Liver (tissue), 3 donors: ENCODE results near the gene KCNK17.

Source experiments
- TAF1 ChIP-seq: conservative IDR thresholded peaks from 2 replicates; pipeline ENCODE4 v1.6.1; 2016; ENCODE audit warnings: antibody characterized with exemption, mild to moderate bottlenecking
- TF ChIP-seq, protein P1 (sequence below): fragments of 150-350 bp; IDR thresholded peaks from 2 replicates; pipeline ENCODE4 v1.5.1; 2017; ENCODE audit warnings: improper control_type of control experiment, low read depth, low read length; ENCODE audit not compliant: missing input control
- TF ChIP-seq, protein P2 (sequence below): IDR thresholded peaks from 2 replicates; pipeline ENCODE4 v1.6.1; 2016; ENCODE audit warnings: antibody characterized with exemption
- donor health status: healthy.
- donor health status: healthy.

DNA sequence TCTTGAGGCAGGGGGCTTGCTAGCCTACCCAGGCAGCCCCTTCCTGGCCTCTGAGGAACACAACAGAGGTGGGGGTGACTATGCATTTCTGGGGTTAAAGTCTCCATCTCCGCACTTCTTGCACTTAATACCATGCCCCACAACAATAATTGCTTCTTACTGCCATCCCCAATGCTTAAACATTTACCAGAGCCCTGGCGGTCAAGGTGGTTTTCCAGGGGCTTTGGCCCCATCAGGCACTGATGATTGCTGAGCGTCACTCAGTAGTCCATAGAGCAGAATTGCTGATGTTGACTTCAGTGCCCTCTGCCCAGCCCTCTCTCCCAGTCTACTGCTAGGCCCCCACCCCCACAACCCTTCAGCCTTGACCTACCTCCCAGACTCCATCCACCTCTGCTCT lies 52.5 kb downstream of the KCNK17 start:
- TF ChIP-seq, protein P1, sequence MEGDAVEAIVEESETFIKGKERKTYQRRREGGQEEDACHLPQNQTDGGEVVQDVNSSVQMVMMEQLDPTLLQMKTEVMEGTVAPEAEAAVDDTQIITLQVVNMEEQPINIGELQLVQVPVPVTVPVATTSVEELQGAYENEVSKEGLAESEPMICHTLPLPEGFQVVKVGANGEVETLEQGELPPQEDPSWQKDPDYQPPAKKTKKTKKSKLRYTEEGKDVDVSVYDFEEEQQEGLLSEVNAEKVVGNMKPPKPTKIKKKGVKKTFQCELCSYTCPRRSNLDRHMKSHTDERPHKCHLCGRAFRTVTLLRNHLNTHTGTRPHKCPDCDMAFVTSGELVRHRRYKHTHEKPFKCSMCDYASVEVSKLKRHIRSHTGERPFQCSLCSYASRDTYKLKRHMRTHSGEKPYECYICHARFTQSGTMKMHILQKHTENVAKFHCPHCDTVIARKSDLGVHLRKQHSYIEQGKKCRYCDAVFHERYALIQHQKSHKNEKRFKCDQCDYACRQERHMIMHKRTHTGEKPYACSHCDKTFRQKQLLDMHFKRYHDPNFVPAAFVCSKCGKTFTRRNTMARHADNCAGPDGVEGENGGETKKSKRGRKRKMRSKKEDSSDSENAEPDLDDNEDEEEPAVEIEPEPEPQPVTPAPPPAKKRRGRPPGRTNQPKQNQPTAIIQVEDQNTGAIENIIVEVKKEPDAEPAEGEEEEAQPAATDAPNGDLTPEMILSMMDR, result no peak
- TF ChIP-seq TAF1, result no peak
- TF ChIP-seq, protein P2, sequence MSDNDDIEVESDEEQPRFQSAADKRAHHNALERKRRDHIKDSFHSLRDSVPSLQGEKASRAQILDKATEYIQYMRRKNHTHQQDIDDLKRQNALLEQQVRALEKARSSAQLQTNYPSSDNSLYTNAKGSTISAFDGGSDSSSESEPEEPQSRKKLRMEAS, result no peak
